GM19328 (cell line): ENCODE measurements around the gene FUOM.
A peak's percentile ranks its signal among the peaks of the same experiment; 100 is the strongest.
"Not testable (repeated sequence)": the region's sequence is repeated elsewhere in the genome, so short reads cannot be mapped to it uniquely, and the experiment has no call there.

Source experiments
- ATAC-seq: cut with Tn5 transposase; IDR thresholded peaks from one replicate; pipeline ENCODE4 v1.9.1; 2021; ENCODE audit warnings: mild to moderate bottlenecking, moderate library complexity; ENCODE audit not compliant: unreplicated experiment

Gene FUOM

GRCh38 chr10:133335246-133336117 lies 22.3 kb downstream of the FUOM start:
- ATAC-seq, result no peak

- no peak for ATAC-seq
Observed at GRCh38 chr10:133334503-133335245, 23.1 kb downstream of the FUOM start.

- no peak for ATAC-seq
Observed at GRCh38 chr10:133332936-133333699, 24.7 kb downstream of the FUOM start.

DNA sequence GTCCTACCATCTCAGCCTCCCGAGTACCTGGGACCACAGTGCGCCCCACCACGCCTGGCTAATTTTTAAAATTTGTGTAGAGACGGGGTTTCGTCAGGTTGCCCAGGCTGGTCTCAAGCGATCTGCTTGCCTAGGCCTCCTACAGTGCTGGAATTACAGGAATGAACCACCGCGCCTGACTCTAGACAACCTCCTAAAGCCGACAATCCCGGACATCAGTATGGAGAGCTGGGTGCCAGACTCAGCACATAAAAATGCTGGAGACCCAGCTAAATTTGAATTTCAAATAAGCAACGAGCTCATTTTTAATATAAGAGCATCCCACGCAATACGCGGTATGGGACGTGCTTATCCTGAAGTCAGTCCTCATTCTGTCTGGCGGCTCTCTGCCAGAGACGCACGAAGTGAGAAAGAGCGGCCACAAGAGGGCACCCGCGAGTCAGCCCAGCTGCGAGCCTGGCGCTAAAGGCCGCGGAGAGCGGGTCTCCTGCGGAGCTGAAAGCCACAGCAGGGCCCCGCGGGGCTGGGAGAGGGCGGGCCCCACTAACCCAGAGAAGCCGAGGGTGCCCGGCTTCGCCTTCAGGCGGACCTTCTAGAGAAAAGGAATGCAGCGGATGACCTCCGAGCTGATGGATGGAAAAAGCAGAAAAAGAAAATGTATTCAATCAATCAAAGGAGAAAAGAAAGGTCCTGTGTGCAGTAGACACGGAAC lies 28.2 kb downstream of the FUOM start:
- ATAC-seq, result peak; percentile 82

- no peak for ATAC-seq
Observed at GRCh38 chr10:133328358-133329343, 29.2 kb downstream of the FUOM start.

- no peak for ATAC-seq
Observed at GRCh38 chr10:133327651-133328357, 30.0 kb downstream of the FUOM start.

DNA sequence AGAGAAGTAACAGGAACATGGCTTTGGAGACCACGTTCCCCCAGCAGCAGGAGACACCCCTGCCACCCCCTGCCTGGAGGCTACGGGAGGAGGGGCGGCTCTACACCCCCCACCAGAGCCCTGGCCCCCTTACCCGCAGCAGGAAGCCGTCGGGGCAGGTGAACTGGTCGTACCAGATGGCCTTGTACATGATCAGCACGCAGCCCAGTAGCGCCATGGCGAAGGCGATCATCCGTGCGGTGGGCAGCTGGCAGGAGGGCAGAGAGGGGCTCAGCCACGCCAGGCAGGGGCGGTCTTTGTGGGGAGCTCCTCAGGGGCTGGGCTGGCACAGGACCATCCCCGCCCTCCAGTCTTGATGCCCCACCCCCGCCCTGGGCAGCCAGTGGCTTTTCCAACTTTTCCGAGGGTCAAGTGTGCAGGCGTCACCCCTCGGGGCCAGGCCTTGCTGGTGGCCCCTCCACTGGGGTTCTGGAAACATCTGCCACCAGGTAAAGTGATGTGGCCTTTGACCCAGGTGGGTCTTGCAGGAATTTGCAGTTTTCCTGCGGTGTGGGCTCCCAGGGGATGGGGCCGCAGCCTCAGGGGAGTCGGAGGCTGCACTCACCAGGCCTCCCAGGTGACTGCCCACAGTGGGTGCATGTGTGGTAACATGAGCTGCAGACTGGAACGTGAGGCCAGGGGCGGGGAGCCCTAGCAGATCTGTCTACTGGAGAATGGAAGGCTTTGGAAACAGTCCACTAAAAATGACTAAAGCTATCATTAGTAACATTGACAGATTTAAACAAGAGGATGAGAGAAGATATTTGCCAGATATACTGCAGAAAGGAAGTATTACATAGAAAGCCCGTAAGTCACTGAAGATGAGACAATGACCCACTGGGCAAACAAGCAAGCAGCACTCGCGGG lies 30.8 kb downstream of the FUOM start:
- ATAC-seq, result no peak

DNA sequence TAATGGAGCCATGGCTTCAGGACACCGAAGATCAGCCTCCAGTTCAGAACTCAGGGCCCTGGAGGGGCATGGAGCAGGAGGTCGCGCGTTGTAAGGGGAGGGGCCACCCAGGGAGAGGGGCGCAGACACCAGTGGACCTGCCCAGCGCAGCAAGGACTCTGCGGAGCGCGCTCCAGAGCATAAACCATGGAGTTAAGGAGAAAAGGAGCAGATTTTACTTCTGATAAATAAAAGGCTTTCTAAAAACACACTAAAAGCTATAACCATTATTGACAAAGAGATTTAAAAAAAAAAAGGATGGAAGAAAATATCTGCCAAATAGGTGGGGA lies 31.6 kb downstream of the FUOM start:
- ATAC-seq, result no peak

GRCh38 chr10:133325440-133326222 lies 32.2 kb downstream of the FUOM start:
- ATAC-seq, result no peak

DNA sequence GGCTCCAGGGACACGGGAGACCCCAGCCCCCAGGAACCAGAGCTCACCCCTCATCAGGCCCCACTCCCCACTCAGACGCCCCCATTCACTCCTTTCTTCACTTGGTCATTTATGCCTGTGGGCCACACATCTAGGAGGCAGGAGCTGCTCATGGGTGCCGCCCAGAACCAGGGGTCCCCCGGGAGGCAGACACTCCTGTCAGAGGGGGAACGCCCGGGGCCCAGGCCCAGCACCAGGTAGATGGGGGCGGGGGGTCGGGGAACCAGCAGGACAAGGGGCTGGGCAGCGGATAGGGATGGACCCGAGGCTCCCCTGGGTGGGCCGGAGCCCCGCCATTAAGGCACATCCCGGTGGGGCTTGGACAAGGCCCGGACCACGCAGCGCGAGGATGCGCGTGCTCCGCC lies 33.0 kb downstream of the FUOM start:
- no peak for ATAC-seq

GRCh38 chr10:133324198-133324792 lies 33.5 kb downstream of the FUOM start:
- ATAC-seq, result no peak

GRCh38 chr10:133322064-133322709 lies 35.6 kb downstream of the FUOM start:
- ATAC-seq, result not testable (repeated sequence)

GRCh38 chr10:133320852-133321422 lies 36.9 kb downstream of the FUOM start:
- ATAC-seq, result not testable (repeated sequence)

- no peak for ATAC-seq
Observed at GRCh38 chr10:133318494-133319127, 39.2 kb downstream of the FUOM start.

- no peak for ATAC-seq
Observed at GRCh38 chr10:133316732-133317131, 41.1 kb downstream of the FUOM start.

DNA sequence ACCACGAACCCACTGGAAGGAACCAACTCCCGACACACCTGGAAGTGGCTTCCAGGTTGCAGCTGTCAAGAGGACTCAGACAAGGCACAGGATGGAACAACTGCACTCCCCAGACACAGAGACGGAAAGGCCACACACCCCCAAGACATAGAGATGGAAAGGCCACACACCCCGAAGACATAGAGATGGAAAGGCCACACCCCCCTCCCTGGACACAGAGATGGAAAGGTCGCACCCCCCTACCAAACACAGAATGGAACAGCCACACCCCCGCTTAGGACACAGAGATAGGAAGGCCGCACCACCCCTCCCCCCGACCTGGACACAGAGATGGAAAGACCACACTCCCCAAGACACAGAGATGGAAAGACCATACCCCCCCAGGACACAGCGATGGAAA lies 41.6 kb downstream of the FUOM start:
- ATAC-seq, result no peak
